HG02943 (cell line): ENCODE measurements around the gene UBALD2.
"Not testable (repeated sequence)": the region's sequence is repeated elsewhere in the genome, so short reads cannot be mapped to it uniquely, and the experiment has no call there.

Experiments used
- ATAC-seq: cut with Tn5 transposase; IDR thresholded peaks from one replicate; pipeline ENCODE4 v1.9.1; 2021; ENCODE audit warnings: mild to moderate bottlenecking, low read depth, moderate library complexity; ENCODE audit not compliant: unreplicated experiment

UBALD2 gene

GRCh38 chr17:76275382-76276068, 10.4 kb downstream of the UBALD2 start:
- ATAC-seq = no peak

DNA sequence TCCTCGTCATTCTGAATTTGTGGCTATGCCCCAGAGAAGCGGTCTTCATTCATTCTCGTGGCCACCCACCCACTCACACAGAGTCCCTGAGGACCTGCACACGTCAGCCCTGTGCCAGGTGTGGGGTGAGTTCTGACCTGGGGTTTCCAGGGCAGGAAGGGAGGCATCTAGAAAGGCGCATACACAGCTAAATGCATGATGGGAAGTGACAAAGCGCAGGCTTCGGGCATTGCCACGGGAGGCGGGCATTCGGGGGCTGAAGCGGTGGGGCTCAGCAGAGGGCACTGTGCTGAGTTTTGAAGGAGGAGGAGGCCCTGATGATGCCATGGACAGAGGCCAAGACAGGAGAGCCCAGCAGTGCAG, 10.9 kb downstream of the UBALD2 start:
- no peak for ATAC-seq

DNA sequence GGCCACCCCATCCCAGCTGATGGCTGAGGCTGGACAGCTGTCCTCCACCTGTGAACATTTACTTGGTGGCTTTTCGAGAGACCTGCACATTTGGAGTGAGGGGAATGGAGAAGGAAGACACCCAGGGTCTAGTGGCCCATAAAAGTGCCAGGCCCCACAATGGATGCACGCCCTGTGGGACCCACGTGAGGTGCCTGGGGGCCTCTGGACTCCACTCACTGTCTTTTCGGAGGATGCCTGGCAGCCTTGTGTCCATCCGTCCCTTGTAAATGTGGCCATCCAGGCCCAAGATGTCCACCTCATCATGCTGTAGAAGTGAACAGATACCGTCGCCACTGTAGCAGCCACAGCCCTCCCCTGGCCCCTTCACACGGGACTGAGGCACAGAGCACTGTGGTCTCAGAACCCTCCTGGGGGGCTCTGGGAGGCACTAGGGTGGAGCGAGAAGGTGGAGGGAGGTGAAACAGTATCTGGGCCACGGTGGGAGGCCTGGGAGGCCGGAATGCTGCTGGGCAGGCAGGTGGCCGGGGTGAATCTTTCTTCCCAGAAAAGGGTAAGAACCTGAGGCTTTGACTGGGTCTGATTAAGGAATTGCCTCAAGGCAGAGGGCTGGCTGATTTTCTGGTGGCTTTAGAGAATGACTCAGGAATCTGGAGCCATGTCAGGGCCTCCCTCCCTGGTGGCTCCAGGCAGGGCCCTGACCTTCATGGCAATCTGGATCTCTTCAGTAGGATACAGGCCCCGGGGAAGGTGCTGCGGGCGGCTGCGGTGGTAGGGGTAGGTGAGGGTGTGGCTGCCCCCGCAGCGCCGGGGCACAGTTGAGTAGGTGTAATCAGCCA, 11.5 kb downstream of the UBALD2 start:
- ATAC-seq = no peak

DNA sequence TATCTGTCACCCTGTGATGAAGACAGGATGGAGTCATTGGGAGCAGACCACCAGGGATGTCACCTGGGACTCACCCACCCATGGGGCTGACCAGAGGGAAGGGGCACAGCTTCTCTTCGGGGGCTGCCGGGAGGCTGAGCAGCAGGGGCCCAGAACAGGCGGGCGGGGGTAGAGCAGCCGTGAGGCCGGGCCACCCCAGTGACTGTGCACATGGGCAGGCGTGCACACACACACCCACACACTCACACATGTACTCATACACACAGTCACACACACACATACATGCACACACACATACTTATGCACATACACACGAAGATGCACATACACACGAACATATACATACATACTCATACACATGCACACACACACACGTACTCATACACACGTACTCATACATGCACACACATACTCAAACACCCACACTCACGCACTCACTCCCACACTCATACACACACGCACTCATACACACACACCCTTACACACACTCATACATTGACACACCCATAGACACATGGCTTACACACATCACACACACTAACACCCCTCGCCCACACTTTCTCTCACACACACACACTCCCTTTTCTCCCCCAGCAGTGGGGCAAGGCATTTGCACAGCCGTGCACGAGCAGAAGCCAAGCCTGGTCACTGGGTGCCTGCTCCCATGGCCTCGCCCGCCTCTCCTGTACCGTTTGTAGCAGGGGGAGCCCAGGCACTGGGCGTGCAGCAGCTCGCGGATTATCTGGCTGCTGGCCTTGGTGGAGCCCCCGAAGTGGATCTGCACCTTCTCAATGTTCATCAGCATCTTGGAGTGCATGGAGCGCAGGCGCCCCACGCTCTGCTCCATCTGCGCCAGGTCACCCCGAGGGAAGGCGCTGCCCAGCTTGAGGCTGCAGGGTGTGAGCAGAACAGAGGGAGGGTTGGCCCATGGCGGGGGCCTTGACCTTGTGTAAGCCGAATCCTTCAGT, 12.4 kb downstream of the UBALD2 start:
- ATAC-seq = no peak

- no peak for ATAC-seq
Observed at GRCh38 chr17:76278268-76278908, 13.2 kb downstream of the UBALD2 start.

DNA sequence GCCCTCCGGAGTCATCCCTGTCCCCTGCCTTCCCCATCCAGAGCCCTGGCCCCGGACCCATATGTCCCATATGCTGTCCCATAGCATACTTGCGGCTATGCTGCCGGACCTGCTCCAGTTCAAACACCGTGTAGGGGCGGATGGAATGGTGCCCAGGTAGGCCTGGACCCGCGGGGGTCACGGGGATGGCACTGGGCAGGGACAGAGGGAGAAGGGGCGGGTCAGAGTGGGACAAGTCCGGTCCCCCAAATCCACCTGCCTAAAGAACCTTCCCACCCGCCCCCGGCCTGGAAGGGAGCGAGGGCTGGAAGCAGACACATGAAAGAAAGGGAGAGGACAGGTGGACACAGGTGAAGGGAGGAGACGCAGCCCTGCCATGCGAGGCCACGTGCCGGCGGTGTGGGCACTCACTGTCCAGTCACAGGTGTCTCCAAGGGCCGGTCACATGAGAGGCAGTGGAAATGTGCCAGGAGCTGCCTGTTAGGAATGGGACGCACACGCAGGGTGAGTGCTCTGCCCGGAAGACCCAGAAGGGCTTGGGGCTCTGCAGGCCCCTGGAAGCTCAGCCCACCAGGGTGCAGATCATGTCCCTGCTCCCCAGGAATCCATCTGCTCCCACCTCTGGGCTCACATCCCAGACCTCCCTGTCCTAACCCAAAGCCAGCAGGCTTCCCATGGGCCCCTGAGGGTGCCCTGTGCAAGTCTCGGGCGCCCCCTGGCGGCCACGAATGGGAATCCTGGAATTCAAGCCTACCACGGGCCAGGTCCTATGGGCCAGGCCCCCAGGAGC, 14.0 kb downstream of the UBALD2 start:
- no peak for ATAC-seq

DNA sequence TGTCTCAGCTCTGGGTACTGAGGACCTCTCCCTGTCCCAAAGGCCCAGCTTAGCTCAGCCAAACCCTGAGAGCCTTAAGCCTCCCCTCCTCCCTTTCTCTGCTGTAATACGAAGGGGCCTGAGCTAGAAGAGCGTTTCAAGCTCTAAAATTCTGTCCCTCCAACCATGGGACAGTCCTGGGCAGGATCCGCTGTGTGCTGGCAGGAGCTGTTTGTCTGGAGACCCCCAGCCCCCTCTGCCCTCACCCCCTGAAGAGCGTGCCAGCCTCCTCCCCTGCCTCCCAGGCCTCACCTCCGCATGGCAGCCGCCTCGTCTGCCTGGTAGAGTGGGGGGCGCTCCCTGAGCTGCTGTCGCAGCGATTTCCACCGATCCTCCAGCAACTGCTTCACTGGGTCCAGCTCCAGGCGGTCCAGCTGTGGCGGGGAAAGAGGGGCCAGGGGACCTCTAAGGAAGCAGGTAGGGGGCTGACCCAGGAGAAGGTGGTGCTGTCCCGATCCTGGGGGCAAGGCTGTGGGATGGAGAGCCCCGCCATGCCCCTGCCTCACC, 14.7 kb downstream of the UBALD2 start:
- no peak for ATAC-seq

GRCh38 chr17:76280650-76281049, 15.5 kb downstream of the UBALD2 start:
- no peak for ATAC-seq

GRCh38 chr17:76281573-76282371, 16.6 kb downstream of the UBALD2 start:
- no peak for ATAC-seq

GRCh38 chr17:76292567-76292966, 27.4 kb downstream of the UBALD2 start:
- no peak for ATAC-seq

- ATAC-seq = no peak
Observed at GRCh38 chr17:76293106-76293505, 28.0 kb downstream of the UBALD2 start.

- ATAC-seq = no peak
Observed at GRCh38 chr17:76296186-76296585, 31.0 kb downstream of the UBALD2 start.

GRCh38 chr17:76296889-76297288, 31.7 kb downstream of the UBALD2 start:
- ATAC-seq = no peak

GRCh38 chr17:76297436-76297835, 32.3 kb downstream of the UBALD2 start:
- no peak for ATAC-seq

- no peak for ATAC-seq
Observed at GRCh38 chr17:76304226-76305134, 39.3 kb downstream of the UBALD2 start.

DNA sequence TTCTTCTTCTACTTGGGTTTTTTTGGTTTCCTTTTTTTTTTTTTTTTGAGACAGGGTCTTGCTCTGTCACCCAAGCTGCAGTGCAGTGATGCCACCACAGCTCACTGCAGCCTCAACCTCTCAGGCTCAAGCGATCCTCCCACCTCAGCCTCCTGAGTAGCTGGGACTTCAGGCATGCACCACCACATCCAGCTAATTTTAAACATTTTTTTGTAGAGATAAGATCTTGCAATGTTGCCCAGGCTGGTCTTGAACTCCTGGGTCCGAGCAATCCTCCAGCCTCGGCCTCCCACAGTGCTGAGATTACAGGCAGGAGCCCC, 39.9 kb downstream of the UBALD2 start:
- ATAC-seq = not testable (repeated sequence)

- no peak for ATAC-seq
Observed at GRCh38 chr17:76307299-76307965, 42.3 kb downstream of the UBALD2 start.
